ENCODE measurements around the gene CELA2B. TPM values are rescaled to one million over a fixed set of nuclear protein-coding genes. Genes with fewer than 3 reads are reported as not detected.
"Not testable (repeated sequence)": the region's sequence is repeated elsewhere in the genome, so short reads cannot be mapped to it uniquely, and the experiment has no call there.

CELA2B gene
- total RNA-seq, 1 experiment from 2014 or later = not detected

GRCh38 chr1:15485636-15486035 lies 9.7 kb downstream of the CELA2B start:
- no TSS peak for BruUV-seq (replicated peaks)
- Histone ChIP-seq H3K27me3 (ENCODE audit: insufficient read depth, low read depth) (no peaks in the 10 kb centered on the region), H3K4me3 (no peak overlapping the region), H3K9me3 (ENCODE audit: insufficient read depth, low read depth) (no peaks in the 10 kb centered on the region), H3K4me1 (replicated peaks; ENCODE audit: insufficient read depth) (no peaks in the 10 kb centered on the region), H3K9me2 (ENCODE audit: insufficient read depth) (no peaks in the 10 kb centered on the region), H3K4me2 (no peak overlapping the region), H4K20me1 (ENCODE audit: insufficient read depth) (no peaks in the 10 kb centered on the region), H2AFZ (no peak overlapping the region), H3K27ac (no peak overlapping the region), H3K79me2 (ENCODE audit: low read depth) (no peaks in the 10 kb centered on the region), H3K36me3 (ENCODE audit: low read depth) (no peaks in the 10 kb centered on the region), H3F3A (ENCODE audit: insufficient read depth, low read depth) (no peaks in the 10 kb centered on the region)
- intact Hi-C loops (cut with micrococcal nuclease; ENCODE audit: unreplicated experiment) = no loop called here
- POLR2A ChIA-PET (ENCODE audit: unreplicated experiment) = no interaction called here
- no peak for DNase-seq
- TF ChIP-seq EZH2 (IDR thresholded peaks at IDR 0.05; ENCODE audit: low read depth) (no peak), CTCF (conservative IDR thresholded peaks at IDR 0.05) (no peak)
- CTCF ChIA-PET = no interaction called here

- DNase-seq; H3K27ac ChIP-seq; H3K4me1 ChIP-seq (replicated peaks; ENCODE audit: insufficient read depth); BruUV-seq (replicated peaks); H3F3A ChIP-seq (ENCODE audit: insufficient read depth, low read depth); H3K36me3 ChIP-seq (ENCODE audit: low read depth); H3K27me3 ChIP-seq (ENCODE audit: insufficient read depth, low read depth); POLR2A ChIA-PET (ENCODE audit: unreplicated experiment); H3K9me2 ChIP-seq (ENCODE audit: insufficient read depth); H3K4me3 ChIP-seq; H2AFZ ChIP-seq; intact Hi-C loops (cut with micrococcal nuclease; ENCODE audit: unreplicated experiment); H3K9me3 ChIP-seq (ENCODE audit: insufficient read depth, low read depth); H3K79me2 ChIP-seq (ENCODE audit: low read depth); H3K4me2 ChIP-seq; H4K20me1 ChIP-seq (ENCODE audit: insufficient read depth): not testable (repeated sequence)
- CTCF ChIA-PET = interaction anchor here (0.6 kb wide), 1 partner anchor 97 kb away, joined by 3 read pairs; no protein-coding TSS in a partner anchor
These were observed 11.1 kb downstream of the CELA2B start for GRCh38 chr1:15486844-15487610.

DNA sequence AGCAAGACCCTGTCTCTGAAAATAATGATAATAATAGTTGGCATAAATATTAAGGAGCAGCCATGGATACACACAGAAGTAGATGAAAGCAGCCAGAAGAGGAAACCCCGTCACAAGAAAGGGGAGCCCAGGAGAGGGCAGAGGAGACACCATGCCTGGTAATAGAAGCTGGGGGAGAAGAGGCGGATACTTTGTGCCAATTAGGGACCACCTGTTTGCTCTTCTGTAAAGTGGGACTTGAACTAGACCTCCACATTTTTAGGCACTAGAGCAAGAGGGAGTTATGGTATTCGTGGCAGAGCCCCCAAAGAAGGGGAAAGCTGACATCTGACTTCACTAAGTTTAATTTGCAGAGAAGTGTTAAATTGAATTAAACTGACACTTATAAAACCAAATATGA lies 12.5 kb downstream of the CELA2B start:
- H3K27ac ChIP-seq = no peak overlapping the region
- ChIA-PET POLR2A (ENCODE audit: unreplicated experiment) (interaction anchor here (0.7 kb wide), 3 partner anchors 39 to 863 kb away, joined by 3 to 6 read pairs (median 3); partner anchors contain the start of gene DNAJC16), CTCF (no interaction called here)
- no peaks in the 10 kb centered on the region for H3K9me2 ChIP-seq (ENCODE audit: insufficient read depth)
- intact Hi-C loops (cut with micrococcal nuclease; ENCODE audit: unreplicated experiment) = no loop called here
- H3K4me2 ChIP-seq = no peak overlapping the region
- H3K4me1 ChIP-seq (replicated peaks; ENCODE audit: insufficient read depth) = no peaks in the 10 kb centered on the region
- H2AFZ ChIP-seq = no peak overlapping the region
- no peaks in the 10 kb centered on the region for H3K9me3 ChIP-seq (ENCODE audit: insufficient read depth, low read depth)
- no peaks in the 10 kb centered on the region for H3K27me3 ChIP-seq (ENCODE audit: insufficient read depth, low read depth)
- H3K36me3 ChIP-seq (ENCODE audit: low read depth) = no peaks in the 10 kb centered on the region
- no peaks in the 10 kb centered on the region for H3F3A ChIP-seq (ENCODE audit: insufficient read depth, low read depth)
- H4K20me1 ChIP-seq (ENCODE audit: insufficient read depth) = no peaks in the 10 kb centered on the region
- TF ChIP-seq EZH2 (IDR thresholded peaks at IDR 0.05; ENCODE audit: low read depth) (no peak), CTCF (conservative IDR thresholded peaks at IDR 0.05) (no peak)
- H3K79me2 ChIP-seq (ENCODE audit: low read depth) = no peaks in the 10 kb centered on the region
- no peak overlapping the region for H3K4me3 ChIP-seq
- no peak for DNase-seq
- no TSS peak for BruUV-seq (replicated peaks)

All from PC-9 (cell line).